OCI-LY3 (cell line): Measurements from ENCODE around the gene NOVA2.

Experiments
- H2AFZ ChIP-seq: fragments of 200-600, 300-600 bp; shearing (Covaris generic); 2 replicates; pipeline ENCODE4 v1.6.0; 2014; ENCODE audit warnings: antibody characterized with exemption, low read depth, low read length
- H3K27ac ChIP-seq: fragments of 200-600, 300-600 bp; sonication (generic); 2 replicates; pipeline ENCODE4 v1.5.1; 2014; ENCODE audit warnings: mild to moderate bottlenecking, low read length, moderate library complexity, mixed read lengths
- H3K27me3 ChIP-seq: fragments of 200-600, 300-600 bp; sonication (generic); 2 replicates; pipeline ENCODE4 v1.6.1; 2014; ENCODE audit warnings: low read depth, low read length, mixed read lengths
- H3K36me3 ChIP-seq: fragments of 200-600, 300-600 bp; sonication (generic); replicated peaks from 2 replicates; pipeline ENCODE3; 2014; ENCODE audit warnings: low read depth, low read length, mixed read lengths
- H3K4me1 ChIP-seq: fragments of 300-600, 200-600 bp; sonication (generic); 2 replicates; pipeline ENCODE4 v1.6.1; 2014; ENCODE audit warnings: low read length, mixed read lengths
- H3K4me2 ChIP-seq: fragments of 200-600, 300-600 bp; sonication (generic); 2 replicates; pipeline ENCODE4 v1.6.1; 2014; ENCODE audit warnings: low read length, mixed read lengths
- H3K4me3 ChIP-seq: fragments of 300-600, 200-600 bp; sonication (generic); 2 replicates; pipeline ENCODE4 v1.5.1; 2014; ENCODE audit warnings: antibody characterized with exemption, mild to moderate bottlenecking, low read length, moderate library complexity
- H3K79me2 ChIP-seq: fragments of 300-600, 200-600 bp; shearing (Covaris generic); 2 replicates; pipeline ENCODE4 v1.6.1; 2014; ENCODE audit warnings: mild to moderate bottlenecking, low read length, mixed read lengths
- H3K9ac ChIP-seq: fragments of 300-600, 200-600 bp; shearing (Covaris generic); 2 replicates; pipeline ENCODE4 v1.6.0; 2014; ENCODE audit warnings: mild to moderate bottlenecking, low read length, moderate library complexity
- H3K9me3 ChIP-seq: fragments of 200-600, 300-600 bp; shearing (Covaris generic); 2 replicates; pipeline ENCODE4 v1.6.1; 2014; ENCODE audit warnings: low read length, mixed read lengths; ENCODE audit not compliant: insufficient read depth
- H4K20me1 ChIP-seq: fragments of 200-600, 300-600 bp; sonication (generic); 2 replicates; pipeline ENCODE4 v1.6.1; 2016; ENCODE audit warnings: low read length, mixed read lengths; ENCODE audit not compliant: insufficient read depth
- EZH2phosphoT487 ChIP-seq: fragments of 200-600 bp; shearing (Covaris generic); IDR thresholded peaks from 2 replicates; pipeline ENCODE4 v1.6.1; 2018; ENCODE audit warnings: antibody characterized with exemption, mixed run types, low read depth
- TF ChIP-seq, protein P1 (sequence below): fragments of 200-600, 300-600 bp; sonication (generic); IDR thresholded peaks from 2 replicates; pipeline ENCODE4 v1.5.1; 2014; ENCODE audit warnings: antibody characterized with exemption, low read length, low read depth

Gene NOVA2

GRCh38 chr19:46002678-46003275 is 29.1 kb upstream of the NOVA2 start:
- TF ChIP-seq, protein P1, sequence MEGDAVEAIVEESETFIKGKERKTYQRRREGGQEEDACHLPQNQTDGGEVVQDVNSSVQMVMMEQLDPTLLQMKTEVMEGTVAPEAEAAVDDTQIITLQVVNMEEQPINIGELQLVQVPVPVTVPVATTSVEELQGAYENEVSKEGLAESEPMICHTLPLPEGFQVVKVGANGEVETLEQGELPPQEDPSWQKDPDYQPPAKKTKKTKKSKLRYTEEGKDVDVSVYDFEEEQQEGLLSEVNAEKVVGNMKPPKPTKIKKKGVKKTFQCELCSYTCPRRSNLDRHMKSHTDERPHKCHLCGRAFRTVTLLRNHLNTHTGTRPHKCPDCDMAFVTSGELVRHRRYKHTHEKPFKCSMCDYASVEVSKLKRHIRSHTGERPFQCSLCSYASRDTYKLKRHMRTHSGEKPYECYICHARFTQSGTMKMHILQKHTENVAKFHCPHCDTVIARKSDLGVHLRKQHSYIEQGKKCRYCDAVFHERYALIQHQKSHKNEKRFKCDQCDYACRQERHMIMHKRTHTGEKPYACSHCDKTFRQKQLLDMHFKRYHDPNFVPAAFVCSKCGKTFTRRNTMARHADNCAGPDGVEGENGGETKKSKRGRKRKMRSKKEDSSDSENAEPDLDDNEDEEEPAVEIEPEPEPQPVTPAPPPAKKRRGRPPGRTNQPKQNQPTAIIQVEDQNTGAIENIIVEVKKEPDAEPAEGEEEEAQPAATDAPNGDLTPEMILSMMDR: no peak
- no peak for TF ChIP-seq EZH2phosphoT487
- Histone ChIP-seq H3K79me2 (no peaks in the 10 kb centered on the region), H3K36me3 (peaks cover 3% of the 10 kb centered on the region), H4K20me1 (no peaks in the 10 kb centered on the region), H3K9me3 (no peaks in the 10 kb centered on the region), H3K27ac (no peak overlapping the region), H3K9ac (no peak overlapping the region), H3K4me3 (no peak overlapping the region), H3K27me3 (no peaks in the 10 kb centered on the region), H3K4me2 (no peak overlapping the region), H3K4me1 (no peaks in the 10 kb centered on the region), H2AFZ (no peak overlapping the region)

DNA sequence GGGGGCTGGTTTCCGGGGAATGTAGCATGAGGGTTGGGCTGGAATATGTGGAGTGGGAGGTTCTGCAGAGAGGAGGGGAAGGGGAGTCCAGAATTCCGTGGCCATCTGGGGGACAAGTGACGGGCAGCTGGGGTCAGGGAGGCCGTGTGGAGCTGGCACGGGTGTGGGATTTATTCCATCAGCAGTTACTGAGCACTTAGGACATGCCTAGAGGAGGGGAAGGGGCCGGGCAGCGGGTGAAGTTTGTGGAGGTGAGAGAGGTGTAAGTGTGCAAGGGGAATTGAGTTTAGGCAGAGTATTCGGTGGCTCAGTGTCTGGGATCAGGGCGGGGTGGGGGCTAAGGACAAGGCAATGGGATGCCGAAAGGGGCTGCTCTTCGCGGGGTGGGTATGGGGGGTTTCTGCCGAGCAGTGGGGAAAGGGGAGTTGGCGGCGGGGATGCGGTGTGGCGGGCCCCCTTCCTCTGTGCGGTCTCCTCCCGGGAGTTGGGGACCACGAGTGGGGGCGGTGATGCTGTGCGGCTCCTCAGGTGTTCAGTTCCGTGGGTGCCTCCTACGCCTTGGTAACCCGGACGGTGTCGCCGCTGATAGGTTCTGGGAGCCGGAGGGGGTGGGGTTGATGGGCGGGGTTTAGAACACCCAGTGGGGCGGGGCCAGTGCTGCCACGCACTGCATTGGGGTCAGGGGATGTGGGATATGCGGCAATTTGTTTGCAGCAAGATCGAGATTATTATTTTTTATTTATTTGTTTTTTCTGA is 27.0 kb upstream of the NOVA2 start:
- Histone ChIP-seq H3K4me1 (peaks cover 4% of the 10 kb centered on the region), H3K27ac (no peak overlapping the region), H3K9me3 (no peaks in the 10 kb centered on the region), H3K4me2 (no peak overlapping the region), H4K20me1 (no peaks in the 10 kb centered on the region), H2AFZ (no peak overlapping the region), H3K27me3 (no peaks in the 10 kb centered on the region), H3K4me3 (no peak overlapping the region), H3K9ac (no peak overlapping the region), H3K36me3 (peaks cover 8% of the 10 kb centered on the region), H3K79me2 (peaks cover 5% of the 10 kb centered on the region)
- no peak for TF ChIP-seq EZH2phosphoT487

DNA sequence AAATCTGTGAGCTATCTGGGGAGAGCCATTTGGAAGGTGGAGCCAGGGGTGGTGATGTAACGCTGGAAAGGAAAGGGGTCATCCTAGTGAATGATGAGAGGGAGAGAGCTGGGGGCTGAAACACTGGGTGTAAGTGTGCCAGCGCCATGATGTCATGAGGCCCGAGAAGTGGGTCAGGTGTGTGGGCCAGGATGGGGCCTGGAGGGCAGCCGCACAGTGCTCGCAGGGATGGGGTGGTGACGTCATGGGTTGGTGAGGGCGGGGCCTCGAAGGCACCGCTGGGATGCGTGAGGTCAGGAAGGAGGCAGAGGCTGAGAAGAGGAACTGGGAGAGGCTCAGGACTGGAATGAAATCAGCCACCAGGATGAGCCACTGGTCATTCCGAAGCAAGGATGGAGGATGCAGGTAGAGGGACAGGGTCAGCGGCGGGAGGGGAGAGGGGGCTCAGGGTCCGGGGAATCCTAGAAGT is 26.0 kb upstream of the NOVA2 start:
- Histone ChIP-seq H3K9me3 (no peaks in the 10 kb centered on the region), H3K9ac (no peak overlapping the region), H4K20me1 (no peaks in the 10 kb centered on the region), H3K4me3 (no peak overlapping the region), H3K4me2 (no peak overlapping the region), H3K27ac (no peak overlapping the region), H3K79me2 (peaks cover 7% of the 10 kb centered on the region), H3K4me1 (peaks cover 4% of the 10 kb centered on the region), H2AFZ (no peak overlapping the region), H3K36me3 (peaks cover 8% of the 10 kb centered on the region), H3K27me3 (no peaks in the 10 kb centered on the region)
- TF ChIP-seq EZH2phosphoT487: no peak
- TF ChIP-seq, protein P1: no peak

DNA sequence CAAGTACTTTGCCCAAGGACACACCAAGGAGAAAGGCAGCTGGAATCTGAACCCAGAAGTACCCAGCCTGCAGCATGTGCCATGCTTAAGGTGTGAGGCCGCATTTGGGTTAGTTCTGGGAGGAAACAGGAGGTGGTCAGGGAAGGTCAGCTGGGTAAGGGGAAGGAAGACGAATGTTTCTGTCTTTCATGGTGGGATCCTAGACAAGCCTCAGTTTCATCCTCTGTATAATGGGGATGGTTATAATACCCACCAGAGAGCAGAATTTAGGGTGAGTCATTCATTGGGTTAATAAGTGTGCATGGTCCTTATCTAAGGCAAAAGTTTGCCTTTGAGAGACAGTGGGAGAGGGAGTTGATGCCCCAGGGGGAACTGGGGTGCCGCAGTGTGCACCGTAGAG is 25.2 kb upstream of the NOVA2 start:
- Histone ChIP-seq H3K4me1 (peaks cover 7% of the 10 kb centered on the region), H3K27ac (no peak overlapping the region), H3K36me3 (peaks cover 8% of the 10 kb centered on the region), H2AFZ (no peak overlapping the region), H3K9me3 (no peaks in the 10 kb centered on the region), H3K9ac (no peak overlapping the region), H3K4me3 (no peak overlapping the region), H4K20me1 (no peaks in the 10 kb centered on the region), H3K79me2 (peaks cover 7% of the 10 kb centered on the region), H3K27me3 (no peaks in the 10 kb centered on the region), H3K4me2 (no peak overlapping the region)
- no peak for TF ChIP-seq EZH2phosphoT487
- TF ChIP-seq, protein P1: no peak
